CD4-positive, alpha-beta memory T cell (primary cell): ENCODE measurements around the gene SLC6A16. TPM values are rescaled to one million over a fixed set of nuclear protein-coding genes. Genes with fewer than 3 reads are reported as not detected.
"Not testable (repeated sequence)": the region's sequence is repeated elsewhere in the genome, so short reads cannot be mapped to it uniquely, and the experiment has no call there.

Source experiments
- CTCF ChIA-PET: fragments of 350-600 bp; sonication (Branson Sonifier 250); formaldehyde crosslinking; loops from one replicate; lab custom pipeline; 2021; ENCODE audit warnings: inconsistent platforms; ENCODE audit not compliant: partially characterized antibody; lab: Charles Lee
- POLR2A ChIA-PET: fragments of 350-600 bp; sonication (Branson Sonifier 250); formaldehyde crosslinking; loops from one replicate; lab custom pipeline; 2021; ENCODE audit not compliant: partially characterized antibody; lab: Charles Lee
- DNase-seq, 5 donors: peaks; one replicate each; pipeline versions ENCODE4 v3.0.0 to v3.0.0-alpha.2; 2020 to 2022; ENCODE audit warnings: mixed read lengths in 1 of 5
- H3K27ac ChIP-seq: one replicate; pipeline ENCODE4 v1.7.0; 2013; ENCODE audit warnings: low read depth, low read length
- H3K27me3 ChIP-seq: 2 replicates; pipeline ENCODE4 v1.7.0; 2013; ENCODE audit warnings: mild to moderate bottlenecking, low read length, moderate library complexity; ENCODE audit not compliant: insufficient read depth
- H3K36me3 ChIP-seq: 2 replicates; pipeline ENCODE4 v1.7.0; 2013; ENCODE audit warnings: mild to moderate bottlenecking, low read length, moderate library complexity; ENCODE audit not compliant: insufficient read depth
- H3K4me1 ChIP-seq: 2 replicates; pipeline ENCODE4 v1.7.0; 2013; ENCODE audit warnings: mild to moderate bottlenecking, low read length, moderate library complexity; ENCODE audit not compliant: insufficient read depth
- H3K4me3 ChIP-seq, 2 donors: one replicate each; pipeline ENCODE4 v1.7.0; 2013; ENCODE audit warnings: low read length in 2 of 2, mild to moderate bottlenecking in 1 of 2
- H3K9me3 ChIP-seq, 2 donors: one replicate each; pipeline ENCODE4 v1.7.0; 2013; ENCODE audit warnings: low read length in 2 of 2, control low read depth in 1 of 2; ENCODE audit not compliant: control insufficient read depth in 1 of 2
- H3K27ac Mint-ChIP-seq, 7 donors: one replicate each; pipeline ENCODE4 v1.8.0; 2020 to 2021; ENCODE audit warnings: mixed read lengths in 7 of 7, mild to moderate bottlenecking in 6 of 7, inconsistent platforms in 3 of 7, moderate library complexity in 3 of 7
- H3K27me3 Mint-ChIP-seq, 2 donors: one replicate each; pipeline ENCODE4 v1.8.0; 2020 to 2021; ENCODE audit warnings: mixed read lengths in 2 of 2
- H3K36me3 Mint-ChIP-seq, 2 donors: one replicate each; pipeline ENCODE4 v1.8.0; 2020 to 2021; ENCODE audit warnings: mixed read lengths in 2 of 2, inconsistent platforms in 1 of 2, mild to moderate bottlenecking in 1 of 2
- H3K4me1 Mint-ChIP-seq, 4 donors: one replicate each; pipeline ENCODE4 v1.8.0; 2020 to 2021; ENCODE audit warnings: mixed read lengths in 4 of 4, mild to moderate bottlenecking in 1 of 4
- H3K4me3 Mint-ChIP-seq, 8 donors: one replicate each; pipeline ENCODE4 v1.8.0; 2020 to 2021; ENCODE audit warnings: mixed read lengths in 8 of 8, mild to moderate bottlenecking in 7 of 8, moderate library complexity in 6 of 8, inconsistent platforms in 3 of 8
- H3K9me3 Mint-ChIP-seq, 8 donors: one replicate each; pipeline ENCODE4 v1.8.0; 2020 to 2021; ENCODE audit warnings: mixed read lengths in 8 of 8, mild to moderate bottlenecking in 5 of 8, inconsistent platforms in 3 of 8, moderate library complexity in 1 of 8
- intact Hi-C: fragments of 100-400 bp; cut with micrococcal nuclease; formaldehyde crosslinking; loops from one replicate; pipeline ENCODE4 v1.15.1; 2023
- polyA plus RNA-seq, 2 donors: library from polyadenylated mRNA; unstranded; fragments of 300-500 nt; fragmentation: Illumina TruSeq; gene quantifications; one replicate each; pipeline ENCODE4 v1.2.3, GENCODE V29; 2021
- total RNA-seq, 2 experiments: library from RNA; stranded (reverse); gene quantifications; one replicate each; pipeline ENCODE4 v1.2.3, GENCODE V29; 2021

SLC6A16 gene
- total RNA-seq: 1 to 10 TPM; 4.3 to 5.1 TPM
- 1 to 10 TPM; 1.1 to 1.8 TPM for polyA plus RNA-seq

- H3K4me3 Mint-ChIP-seq: no peak within 1 kb of the TSS
- H3K36me3 Mint-ChIP-seq: peaks cover 22 to 30% of the 10 kb centered on the region in 2 donors
- DNase-seq: no peak
- Histone ChIP-seq H3K4me1 (peaks cover 4% of the 10 kb centered on the region), H3K36me3 (no peaks in the 10 kb centered on the region), H3K9me3 (no peaks in the 10 kb centered on the region), H3K27me3 (no peaks in the 10 kb centered on the region), H3K27ac (no peak within 1 kb of the TSS), H3K4me3 (no peak within 1 kb of the TSS)
- H3K4me1 Mint-ChIP-seq: peaks cover 16 to 24% (median 18%) of the 10 kb centered on the region in 4 donors
- H3K27me3 Mint-ChIP-seq: no peaks in the 10 kb centered on the region
- ChIA-PET POLR2A (no interaction called here), CTCF (interaction anchor here (2.0 to 4.3 kb wide), 2 partner anchors 8 to 24 kb away, joined by 6 to 21 read pairs; no protein-coding TSS in a partner anchor)
- H3K9me3 Mint-ChIP-seq: no peaks in the 10 kb centered on the region
- no peak within 1 kb of the TSS for H3K27ac Mint-ChIP-seq
- intact Hi-C loops: no loop called here
These were observed at the start of gene SLC6A16 for GRCh38 chr19:49324801-49325576. Gene SLC6A16, minus strand, starts transcription at chr19:49325191. Its CDS starts 13,844 bp downstream, at chr19:49311347.

- H3K9me3 ChIP-seq, H3K4me1 Mint-ChIP-seq, H3K27ac Mint-ChIP-seq, POLR2A ChIA-PET, H3K27me3 ChIP-seq, DNase-seq, H3K4me3 Mint-ChIP-seq, H3K4me1 ChIP-seq, intact Hi-C loops, H3K27me3 Mint-ChIP-seq, H3K4me3 ChIP-seq, H3K36me3 ChIP-seq, H3K36me3 Mint-ChIP-seq, H3K27ac ChIP-seq: not testable (repeated sequence)
- H3K9me3 Mint-ChIP-seq: peaks cover 0 to 12% (median 6%) of the 10 kb centered on the region in 8 donors
- CTCF ChIA-PET: interaction anchor here (1.1 kb wide), 1 partner anchor 276 kb away, joined by 3 read pairs; no protein-coding TSS in a partner anchor
These were observed 48.2 kb upstream of the SLC6A16 start for GRCh38 chr19:49373174-49373573.

GRCh38 chr19:49371184-49371583 is 46.2 kb upstream of the SLC6A16 start:
- Mint-ChIP-seq H3K4me1 (no peaks in the 10 kb centered on the region), H3K4me3 (no peak overlapping the region), H3K27ac (no peak overlapping the region)

GRCh38 chr19:49368711-49369358 is 43.8 kb upstream of the SLC6A16 start:
- peaks cover 0 to 2% (median 0%) of the 10 kb centered on the region in 4 donors for H3K4me1 Mint-ChIP-seq
- no peaks in the 10 kb centered on the region for H3K36me3 ChIP-seq
- ChIA-PET CTCF (no interaction called here), POLR2A (interaction anchor here (0.6 kb wide), 1 partner anchor 195 kb away, joined by 3 read pairs; no protein-coding TSS in a partner anchor)
- no peak overlapping the region for H3K27ac ChIP-seq
- intact Hi-C loops: no loop called here
- no peak overlapping the region for H3K27ac Mint-ChIP-seq
- H3K4me1 ChIP-seq: peaks cover 6% of the 10 kb centered on the region
- peaks cover 0 to 14% (median 6%) of the 10 kb centered on the region in 8 donors for H3K9me3 Mint-ChIP-seq
- H3K9me3 ChIP-seq: peaks cover 0 to 6% of the 10 kb centered on the region in 2 donors
- H3K4me3 ChIP-seq: no peak overlapping the region
- H3K4me3 Mint-ChIP-seq: no peak overlapping the region
- H3K27me3 Mint-ChIP-seq: peaks cover 9% of the 10 kb centered on the region in 2 donors
- peaks cover 12% of the 10 kb centered on the region for H3K27me3 ChIP-seq
- DNase-seq: no peak
- H3K36me3 Mint-ChIP-seq: no peaks in the 10 kb centered on the region

More at GRCh38 chr19:49371184-49371583, 46.2 kb upstream of the SLC6A16 start:
- H3K36me3 ChIP-seq: no peaks in the 10 kb centered on the region
- H3K27me3 ChIP-seq: no peaks in the 10 kb centered on the region
- POLR2A ChIA-PET: no interaction called here
- Mint-ChIP-seq H3K9me3 (peaks cover 0 to 12% (median 6%) of the 10 kb centered on the region in 8 donors), H3K27me3 (peaks cover 5 to 6% of the 10 kb centered on the region in 2 donors), H3K36me3 (no peaks in the 10 kb centered on the region)
- H3K27ac ChIP-seq: no peak overlapping the region
- H3K4me1 ChIP-seq: no peaks in the 10 kb centered on the region
- peaks cover 0 to 6% of the 10 kb centered on the region in 2 donors for H3K9me3 ChIP-seq
- CTCF ChIA-PET: no interaction called here
- DNase-seq: no peak
- no peak overlapping the region for H3K4me3 ChIP-seq
- intact Hi-C loops: no loop called here

- H3K36me3 Mint-ChIP-seq: no peaks in the 10 kb centered on the region
- ChIA-PET CTCF (interaction anchor here (0.7 kb wide), 1 partner anchor 50 kb away, joined by 3 read pairs; no protein-coding TSS in a partner anchor), POLR2A (no interaction called here)
- Histone ChIP-seq H3K4me1 (peaks cover 29% of the 10 kb centered on the region), H3K27me3 (peaks cover 19% of the 10 kb centered on the region), H3K36me3 (no peaks in the 10 kb centered on the region), H3K9me3 (peaks cover 0 to 6% of the 10 kb centered on the region in 2 donors), H3K4me3 (no peak overlapping the region), H3K27ac (no peak overlapping the region)
- intact Hi-C loops: no loop called here
- no peak overlapping the region for H3K4me3 Mint-ChIP-seq
- H3K27ac Mint-ChIP-seq: no peak overlapping the region
- DNase-seq: no peak
- peaks cover 0 to 9% (median 2%) of the 10 kb centered on the region in 4 donors for H3K4me1 Mint-ChIP-seq
- H3K27me3 Mint-ChIP-seq: peaks cover 13 to 14% of the 10 kb centered on the region in 2 donors
- peaks cover 0 to 14% (median 6%) of the 10 kb centered on the region in 8 donors for H3K9me3 Mint-ChIP-seq
These were observed 41.1 kb upstream of the SLC6A16 start for GRCh38 chr19:49366110-49366509.

GRCh38 chr19:49364083-49364737 is 39.2 kb upstream of the SLC6A16 start:
- no peak for DNase-seq
- H3K4me1 ChIP-seq: peaks cover 29% of the 10 kb centered on the region
- POLR2A ChIA-PET: no interaction called here
- peaks cover 19% of the 10 kb centered on the region for H3K27me3 ChIP-seq
- Mint-ChIP-seq H3K36me3 (no peaks in the 10 kb centered on the region), H3K9me3 (peaks cover 0 to 8% (median 5%) of the 10 kb centered on the region in 8 donors), H3K27me3 (peaks cover 12 to 13% of the 10 kb centered on the region in 2 donors), H3K27ac (no peak overlapping the region), H3K4me3 (no peak overlapping the region), H3K4me1 (peaks cover 4 to 10% (median 8%) of the 10 kb centered on the region in 4 donors)
- no peaks in the 10 kb centered on the region for H3K36me3 ChIP-seq
- peaks cover 0 to 2% of the 10 kb centered on the region in 2 donors for H3K9me3 ChIP-seq
- H3K4me3 ChIP-seq: no peak overlapping the region
- CTCF ChIA-PET: no interaction called here
- no peak overlapping the region for H3K27ac ChIP-seq
- intact Hi-C loops: no loop called here
